GM18508 (cell line): ENCODE data around the gene VPREB1.
"Not testable (repeated sequence)": the region's sequence is repeated elsewhere in the genome, so short reads cannot be mapped to it uniquely, and the experiment has no call there.

Source experiments
- ATAC-seq: cut with Tn5 transposase; IDR thresholded peaks from one replicate; pipeline ENCODE4 v1.9.1; 2021; ENCODE audit warnings: moderate number of reproducible peaks; ENCODE audit not compliant: insufficient read depth, unreplicated experiment

The VPREB1 gene

GRCh38 chr22:22242488-22242887 is 2.1 kb upstream of the VPREB1 start:
- ATAC-seq, result no peak

- no peak for ATAC-seq
Measured at GRCh38 chr22:22243033-22243680, 1.4 kb upstream of the VPREB1 start.

GRCh38 chr22:22245256-22245909 is 797 bp downstream of the VPREB1 start:
- ATAC-seq, result no peak

GRCh38 chr22:22245935-22246525 is 1.4 kb downstream of the VPREB1 start:
- ATAC-seq, result no peak

- no peak for ATAC-seq
Measured at GRCh38 chr22:22246706-22247105, 2.1 kb downstream of the VPREB1 start.

GRCh38 chr22:22248878-22249277 is 4.3 kb downstream of the VPREB1 start:
- no peak for ATAC-seq

- ATAC-seq, result not testable (repeated sequence)
Measured at GRCh38 chr22:22250651-22251050, 6.1 kb downstream of the VPREB1 start.

GRCh38 chr22:22256133-22256532 is 11.5 kb downstream of the VPREB1 start:
- ATAC-seq, result not testable (repeated sequence)

- ATAC-seq, result not testable (repeated sequence)
Measured at GRCh38 chr22:22258597-22259415, 14.2 kb downstream of the VPREB1 start.

GRCh38 chr22:22260169-22260568 is 15.6 kb downstream of the VPREB1 start:
- not testable (repeated sequence) for ATAC-seq

- ATAC-seq, result not testable (repeated sequence)
Measured at GRCh38 chr22:22260586-22260985, 16.0 kb downstream of the VPREB1 start.

GRCh38 chr22:22262332-22263074 is 17.9 kb downstream of the VPREB1 start:
- ATAC-seq, result not testable (repeated sequence)

GRCh38 chr22:22263823-22264222 is 19.2 kb downstream of the VPREB1 start:
- ATAC-seq, result not testable (repeated sequence)

- not testable (repeated sequence) for ATAC-seq
Measured at GRCh38 chr22:22270036-22270676, 25.6 kb downstream of the VPREB1 start.

- ATAC-seq, result not testable (repeated sequence)
Measured at GRCh38 chr22:22277423-22277822, 32.8 kb downstream of the VPREB1 start.

- not testable (repeated sequence) for ATAC-seq
Measured at GRCh38 chr22:22284962-22285756, 40.6 kb downstream of the VPREB1 start.

GRCh38 chr22:22286390-22287105 is 42.0 kb downstream of the VPREB1 start:
- not testable (repeated sequence) for ATAC-seq

- ATAC-seq, result not testable (repeated sequence)
Measured at GRCh38 chr22:22287106-22287626, 42.6 kb downstream of the VPREB1 start.
